Heart left ventricle (tissue), 16 donors: ENCODE measurements around the gene MXRA8. TPM values are rescaled to one million over a fixed set of nuclear protein-coding genes. Genes with fewer than 3 reads are reported as not detected.

ENCODE experiments used
- ATAC-seq, 4 donors: fragments of 200-7000 bp; cut with Tn5 transposase; one replicate each; pipeline ENCODE4 v1.9.1; 2020 to 2022; ENCODE audit warnings: moderate library complexity in 4 of 4, mild to moderate bottlenecking in 3 of 4, moderate number of reproducible peaks in 1 of 4
- DNase-seq, 5 donors: peaks; one replicate each; pipeline ENCODE4 v3.0.0-alpha.2; 2020
- H3K27ac ChIP-seq, 12 donors: fragments of 200-600 bp; sonication (generic) in 4 of 12; one replicate each; pipeline versions ENCODE4 v1.5.0 to v1.8.0; 2016 to 2022; ENCODE audit warnings: mild to moderate bottlenecking in 2 of 12
- H3K27me3 ChIP-seq, 9 donors: fragments of 200-600 bp; sonication (generic) in 2 of 9; one replicate each; pipeline versions ENCODE4 v1.5.1 to v1.8.0; 2016 to 2022; ENCODE audit warnings: mild to moderate bottlenecking in 3 of 9
- H3K36me3 ChIP-seq, 9 donors: fragments of 200-600 bp; sonication (generic) in 2 of 9; one replicate each; pipeline versions ENCODE4 v1.5.0 to v1.8.0; 2018 to 2022; ENCODE audit warnings: mild to moderate bottlenecking in 2 of 9
- H3K4me1 ChIP-seq, 12 donors: fragments of 200-600 bp; sonication (generic) in 4 of 12; one replicate each; pipeline versions ENCODE4 v1.5.0 to v1.8.0; 2016 to 2022; ENCODE audit warnings: mild to moderate bottlenecking in 3 of 12
- H3K4me3 ChIP-seq, 12 donors: fragments of 200-600 bp; sonication (generic) in 4 of 12; one replicate each; pipeline versions ENCODE4 v1.5.0 to v1.8.0; 2017 to 2022; ENCODE audit warnings: mild to moderate bottlenecking in 9 of 12, moderate library complexity in 4 of 12
- H3K9me3 ChIP-seq, 12 donors: fragments of 200-600 bp; sonication (generic) in 4 of 12; one replicate each; pipeline versions ENCODE4 v1.5.0 to v1.8.0; 2016 to 2022; ENCODE audit warnings: mild to moderate bottlenecking in 1 of 12
- POLR2A ChIP-seq, 2 donors: fragments of 450-650 bp; IDR thresholded peaks; one replicate each; pipeline ENCODE4 v1.6.1; 2017; ENCODE audit warnings: antibody characterized with exemption in 2 of 2, mild to moderate bottlenecking in 2 of 2, moderate library complexity in 2 of 2
- WGBS, 4 donors: extraction: QIAGEN DNeasy Blood & Tissue Kit in 2 of 4; methylation state at CpG; one replicate each; pipeline versions ENCODE4 v1.1.5 to v1.1.7; 2013 to 2018; 5-methylcytosine and 5-hydroxymethylcytosine counted together
- intact Hi-C, 10 donors: fragments of 100-400 bp; cut with DNase I; formaldehyde crosslinking; loops; one replicate each; pipeline versions ENCODE4 v1.11.1 to v1.14.2; 2022
- polyA plus RNA-seq, 2 donors: library from polyadenylated mRNA; stranded (reverse); fragments of 200-250 nt; gene quantifications; one replicate each; pipeline ENCODE4 v1.2.3, GENCODE V29; 2013
- total RNA-seq, 9 donors: library from RNA; depleted of rRNA in 2 of 9; stranded (reverse); fragments of >200 nt in 2 of 9; fragmentation: NEBNext Ultra II Directional in 3 of 9; extraction: Animal tissue kit (Norgen Biotek cat#: 25700) in 3 of 9; gene quantifications; one replicate each; pipeline versions ENCODE4 v1.1.0 to v1.2.4, GENCODE V29; 2016 to 2023
- TF ChIP-seq, protein P1 (sequence below), 12 donors: fragments of 200-600 bp; sonication (generic) in 4 of 12; IDR thresholded peaks; one replicate each; pipeline versions ENCODE4 v1.5.0 to v1.8.0; 2018 to 2022; ENCODE audit warnings: antibody characterized with exemption in 12 of 12, mild to moderate bottlenecking in 5 of 12
- donor health status: ischemic (EF 13 %, LVEDD 7.1; RV severe dilation, severe dysfunction).
- donor health status: healthy with polysubstance abuse.
- donor health status: DM: no; HTN: yes; CAD: no.
- donor health status: DM: no; HTN: no; CAD: no.
- donor health status: ischemic (EF 25% LVEDD 6.9; RV normal size, moderate dysfunction).
- donor health status: ischemic (EF 25% LVEDD 5.7; RV mildly dilated, moderate dysfunction).
- donor health status: healthy.
- donor health status: DM: yes; HTN: yes; CAD: no.
- donor health status: ischemic (EF 35%, LVEDD 5.7; RV mildly dilated, moderate dysfunction).
- donor health status: nonischemic (EF 11% LVEDD 7.7; RV severe dilation, severe dysfunction).
- donor health status: DM: yes; HTN: yes; CAD: no.
- donor health status: PGD.
- donor health status: ischemic (EF 29% LVEDD 5.4; RV normal size, mild dysfunction).
- donor health status: nonischemic (EF 23%, LVEDD 6.1; RV moderate dilation, normal function).

MXRA8 gene
- total and polyA plus RNA-seq, 11 donors: 10.5 to 49.3 (median 19.5) TPM

DNA sequence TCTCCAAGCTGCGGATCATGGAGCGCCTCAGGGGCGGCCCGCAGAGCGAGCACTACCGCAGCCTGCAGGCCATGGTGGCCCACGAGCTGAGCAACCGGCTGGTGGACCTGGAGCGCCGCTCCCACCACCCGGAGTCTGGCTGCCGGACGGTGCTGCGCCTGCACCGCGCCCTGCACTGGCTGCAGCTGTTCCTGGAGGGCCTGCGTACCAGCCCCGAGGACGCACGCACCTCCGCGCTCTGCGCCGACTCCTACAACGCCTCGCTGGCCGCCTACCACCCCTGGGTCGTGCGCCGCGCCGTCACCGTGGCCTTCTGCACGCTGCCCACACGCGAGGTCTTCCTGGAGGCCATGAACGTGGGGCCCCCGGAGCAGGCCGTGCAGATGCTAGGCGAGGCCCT, 31.1 kb downstream of the MXRA8 start:
- ATAC-seq: no peak
- Histone ChIP-seq H3K4me1 (peaks cover 7 to 75% (median 37%) of the 10 kb centered on the region in 12 donors), H3K9me3 (no peaks in the 10 kb centered on the region), H3K36me3 (peaks cover 0 to 28% (median 22%) of the 10 kb centered on the region in 9 donors), H3K4me3 (no peak overlapping the region), H3K27ac (no peak overlapping the region), H3K27me3 (no peaks in the 10 kb centered on the region)
- intact Hi-C loops: no loop called here
- TF ChIP-seq POLR2A (IDR thresholded peaks at IDR 0.05): no peak
- TF ChIP-seq, protein P1, sequence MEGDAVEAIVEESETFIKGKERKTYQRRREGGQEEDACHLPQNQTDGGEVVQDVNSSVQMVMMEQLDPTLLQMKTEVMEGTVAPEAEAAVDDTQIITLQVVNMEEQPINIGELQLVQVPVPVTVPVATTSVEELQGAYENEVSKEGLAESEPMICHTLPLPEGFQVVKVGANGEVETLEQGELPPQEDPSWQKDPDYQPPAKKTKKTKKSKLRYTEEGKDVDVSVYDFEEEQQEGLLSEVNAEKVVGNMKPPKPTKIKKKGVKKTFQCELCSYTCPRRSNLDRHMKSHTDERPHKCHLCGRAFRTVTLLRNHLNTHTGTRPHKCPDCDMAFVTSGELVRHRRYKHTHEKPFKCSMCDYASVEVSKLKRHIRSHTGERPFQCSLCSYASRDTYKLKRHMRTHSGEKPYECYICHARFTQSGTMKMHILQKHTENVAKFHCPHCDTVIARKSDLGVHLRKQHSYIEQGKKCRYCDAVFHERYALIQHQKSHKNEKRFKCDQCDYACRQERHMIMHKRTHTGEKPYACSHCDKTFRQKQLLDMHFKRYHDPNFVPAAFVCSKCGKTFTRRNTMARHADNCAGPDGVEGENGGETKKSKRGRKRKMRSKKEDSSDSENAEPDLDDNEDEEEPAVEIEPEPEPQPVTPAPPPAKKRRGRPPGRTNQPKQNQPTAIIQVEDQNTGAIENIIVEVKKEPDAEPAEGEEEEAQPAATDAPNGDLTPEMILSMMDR (IDR thresholded peaks at IDR 0.05): no peak
- 83 to 93% (median 91%) methylated on average over 22 to 40 of the region's 40 CpGs for WGBS, 4 donors
- DNase-seq: no peak

DNA sequence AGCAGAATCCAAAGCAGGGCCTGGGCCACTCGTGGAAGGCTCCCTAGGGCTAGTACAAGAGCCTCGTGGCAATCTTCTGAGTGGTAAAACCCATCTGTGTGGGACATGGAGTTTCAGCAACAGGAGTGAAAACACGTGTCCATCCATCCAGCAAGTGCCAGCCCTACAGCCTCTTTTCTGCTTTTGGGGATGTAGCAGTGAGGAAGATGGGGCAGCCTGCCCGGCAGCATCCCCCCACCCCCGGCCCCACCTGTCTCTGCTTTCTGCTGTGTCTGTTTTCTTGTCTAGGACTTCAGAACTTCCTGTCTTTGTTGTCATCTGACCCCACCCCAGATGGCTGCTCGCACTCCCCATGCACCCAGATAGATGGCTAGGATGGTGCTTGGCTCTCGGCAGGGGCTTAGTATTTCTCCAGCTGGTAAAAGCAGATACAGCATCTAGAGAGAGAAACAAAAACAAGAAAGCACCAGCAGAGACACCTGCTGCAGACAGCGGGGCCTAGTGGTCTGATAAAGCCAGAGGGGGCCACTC, 32.2 kb downstream of the MXRA8 start:
- peaks cover 0 to 28% (median 22%) of the 10 kb centered on the region in 9 donors for H3K36me3 ChIP-seq
- intact Hi-C loops: no loop called here
- ATAC-seq (no peak), DNase-seq (no peak)
- no peaks in the 10 kb centered on the region for H3K9me3 ChIP-seq
- TF ChIP-seq, protein P1 (IDR thresholded peaks at IDR 0.05): no peak
- no peak for TF ChIP-seq POLR2A (IDR thresholded peaks at IDR 0.05)
- peak overlapping the region in 11 of 12 donors; percentile 24 to 98 (median 96) for H3K27ac ChIP-seq
- H3K4me1 ChIP-seq: peaks cover 7 to 81% (median 43%) of the 10 kb centered on the region in 12 donors
- peak overlapping the region; percentile 73 to 100 (median 95) for H3K4me3 ChIP-seq
- 23 to 39% (median 28%) methylated on average over 7 to 8 of the region's 8 CpGs for WGBS, 4 donors
- H3K27me3 ChIP-seq: no peaks in the 10 kb centered on the region

DNA sequence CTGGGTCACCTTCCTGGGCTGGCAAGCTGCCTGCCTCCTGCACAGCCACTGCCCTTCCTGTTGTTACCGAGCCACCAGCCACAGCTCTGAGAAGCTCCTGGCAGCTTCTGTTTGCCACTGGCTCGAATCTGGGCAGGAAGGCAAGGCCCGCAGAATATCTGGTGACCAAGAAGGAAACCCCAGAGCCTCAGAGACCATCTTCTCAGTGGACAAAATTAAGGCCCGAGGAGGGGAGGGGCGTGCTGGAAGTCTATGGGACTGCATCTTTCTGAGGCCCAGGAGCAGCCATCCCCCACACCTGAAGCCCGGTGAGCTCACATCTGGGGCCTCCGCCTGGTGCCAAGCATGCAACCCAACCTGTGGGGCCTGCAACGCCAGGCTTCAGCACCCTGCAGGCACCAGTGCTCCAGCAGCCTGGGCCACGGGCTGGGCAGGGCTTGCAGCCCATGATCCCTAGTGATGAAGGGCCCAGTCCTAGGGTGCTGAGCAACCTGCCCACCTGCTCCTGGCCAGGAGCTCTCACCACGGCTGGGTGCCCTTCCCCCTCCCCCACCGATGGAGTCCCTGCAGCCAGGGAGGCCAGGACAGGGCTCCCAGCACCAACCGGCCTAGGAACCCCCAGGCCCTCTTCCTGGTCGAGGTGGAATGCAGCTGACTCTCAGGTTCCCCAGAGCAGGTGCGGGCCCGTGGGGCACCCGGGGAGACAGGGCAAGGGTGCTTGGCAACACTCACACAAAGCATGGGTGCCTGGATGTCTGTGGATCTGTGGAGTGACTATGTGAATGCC, 32.9 kb downstream of the MXRA8 start:
- DNase-seq (peak in 4 of 5 donors; percentile 67 to 88 (median 80)), ATAC-seq (peak in 2 of 4 donors; percentile 47 to 75)
- H3K4me3 ChIP-seq: peak overlapping the region; percentile 73 to 100 (median 95)
- peaks cover 7 to 81% (median 44%) of the 10 kb centered on the region in 12 donors for H3K4me1 ChIP-seq
- H3K27ac ChIP-seq: peak overlapping the region; percentile 88 to 98 (median 96)
- H3K27me3 ChIP-seq: no peaks in the 10 kb centered on the region
- H3K36me3 ChIP-seq: peaks cover 0 to 30% (median 25%) of the 10 kb centered on the region in 9 donors
- no peak for TF ChIP-seq POLR2A (IDR thresholded peaks at IDR 0.05)
- TF ChIP-seq, protein P1 (IDR thresholded peaks at IDR 0.05): no peak
- 20 to 40% (median 28%) methylated on average over 4 to 16 of the region's 16 CpGs for WGBS, 4 donors
- H3K9me3 ChIP-seq: no peaks in the 10 kb centered on the region
- intact Hi-C loops: loop anchor here in 1 of 10 donors (2.0 kb wide), 1 partner anchor 23 kb away; the partner anchor contains the start of gene DVL1
